Nephron progenitor cell (in vitro differentiated cells): ENCODE measurements around the gene GDAP2.
"Not testable (repeated sequence)": the region's sequence is repeated elsewhere in the genome, so short reads cannot be mapped to it uniquely, and the experiment has no call there.

Experiments used
- DNase-seq: peaks from one replicate; pipeline ENCODE4 v3.0.0; 2021
- H3K27ac Mint-ChIP-seq: 2 replicates; pipeline ENCODE4 v1.8.0; 2021; ENCODE audit warnings: mild to moderate bottlenecking, moderate library complexity, mixed read lengths
- H3K27me3 Mint-ChIP-seq: 2 replicates; pipeline ENCODE4 v1.8.0; 2021; ENCODE audit warnings: mild to moderate bottlenecking, low read depth, mixed read lengths; ENCODE audit not compliant: poor library complexity
- H3K36me3 Mint-ChIP-seq: 2 replicates; pipeline ENCODE4 v1.8.0; 2021; ENCODE audit warnings: low read depth, mixed read lengths
- H3K4me1 Mint-ChIP-seq: 2 replicates; pipeline ENCODE4 v1.8.0; 2021; ENCODE audit warnings: mixed read lengths
- H3K4me3 Mint-ChIP-seq: 2 replicates; pipeline ENCODE4 v1.8.0; 2021; ENCODE audit warnings: mild to moderate bottlenecking, moderate library complexity, mixed read lengths
- H3K9me3 Mint-ChIP-seq: 2 replicates; pipeline ENCODE4 v1.8.0; 2021; ENCODE audit warnings: mild to moderate bottlenecking, moderate library complexity, mixed read lengths
- TF ChIP-seq, protein P1 (sequence below): fragments of 200-600 bp; sonication (generic); IDR thresholded peaks from 2 replicates; pipeline ENCODE4 v1.5.0; 2021; ENCODE audit warnings: antibody characterized with exemption

The GDAP2 gene

DNA sequence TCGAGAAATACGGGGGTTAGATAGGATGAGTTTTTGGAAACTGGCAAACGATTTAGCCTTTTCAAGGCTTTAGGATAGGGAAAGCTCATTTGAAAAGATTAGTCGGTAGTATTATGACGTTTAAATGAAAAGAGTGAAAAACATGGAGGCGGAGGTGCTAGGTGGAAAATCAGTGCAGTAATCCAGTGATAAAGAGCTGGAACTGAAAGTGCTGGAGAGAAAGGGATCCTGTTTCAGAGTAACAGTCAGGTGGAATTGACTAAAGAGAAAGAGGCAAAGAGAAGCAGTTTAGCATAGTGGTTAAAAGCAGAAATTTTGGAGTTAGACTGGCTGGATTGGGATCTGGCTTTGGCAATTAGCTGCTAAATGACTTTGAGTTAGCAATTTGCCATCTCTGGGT, 1.1 kb upstream of the GDAP2 start:
- peak overlapping the region; percentile 97 for H3K27ac Mint-ChIP-seq
- H3K27me3 Mint-ChIP-seq, result no peaks in the 10 kb centered on the region
- DNase-seq, result no peak
- H3K4me3 Mint-ChIP-seq, result peak overlapping the region; percentile 99
- peaks cover 12% of the 10 kb centered on the region for H3K36me3 Mint-ChIP-seq
- H3K9me3 Mint-ChIP-seq, result no peaks in the 10 kb centered on the region
- TF ChIP-seq, protein P1, sequence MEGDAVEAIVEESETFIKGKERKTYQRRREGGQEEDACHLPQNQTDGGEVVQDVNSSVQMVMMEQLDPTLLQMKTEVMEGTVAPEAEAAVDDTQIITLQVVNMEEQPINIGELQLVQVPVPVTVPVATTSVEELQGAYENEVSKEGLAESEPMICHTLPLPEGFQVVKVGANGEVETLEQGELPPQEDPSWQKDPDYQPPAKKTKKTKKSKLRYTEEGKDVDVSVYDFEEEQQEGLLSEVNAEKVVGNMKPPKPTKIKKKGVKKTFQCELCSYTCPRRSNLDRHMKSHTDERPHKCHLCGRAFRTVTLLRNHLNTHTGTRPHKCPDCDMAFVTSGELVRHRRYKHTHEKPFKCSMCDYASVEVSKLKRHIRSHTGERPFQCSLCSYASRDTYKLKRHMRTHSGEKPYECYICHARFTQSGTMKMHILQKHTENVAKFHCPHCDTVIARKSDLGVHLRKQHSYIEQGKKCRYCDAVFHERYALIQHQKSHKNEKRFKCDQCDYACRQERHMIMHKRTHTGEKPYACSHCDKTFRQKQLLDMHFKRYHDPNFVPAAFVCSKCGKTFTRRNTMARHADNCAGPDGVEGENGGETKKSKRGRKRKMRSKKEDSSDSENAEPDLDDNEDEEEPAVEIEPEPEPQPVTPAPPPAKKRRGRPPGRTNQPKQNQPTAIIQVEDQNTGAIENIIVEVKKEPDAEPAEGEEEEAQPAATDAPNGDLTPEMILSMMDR, result no peak
- H3K4me1 Mint-ChIP-seq, result peaks cover 44% of the 10 kb centered on the region

DNA sequence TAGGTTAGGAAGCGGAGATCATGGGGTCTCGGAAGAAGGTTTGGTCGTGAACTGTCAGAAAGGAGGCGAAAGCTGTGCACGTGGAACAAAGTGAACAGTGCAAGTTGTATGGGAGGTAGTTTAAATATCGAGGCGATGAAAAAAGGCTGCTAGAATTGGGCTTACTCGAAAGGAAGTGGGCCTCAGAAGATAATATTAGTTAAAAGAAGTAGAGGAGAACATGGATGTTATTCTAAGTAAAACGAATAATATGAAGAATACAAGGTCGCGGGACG, 689 bp upstream of the GDAP2 start:
- no peaks in the 10 kb centered on the region for H3K9me3 Mint-ChIP-seq
- H3K36me3 Mint-ChIP-seq, result peaks cover 12% of the 10 kb centered on the region
- no peak for DNase-seq
- peak overlapping the region; percentile 99 for H3K4me3 Mint-ChIP-seq
- peak overlapping the region; percentile 97 for H3K27ac Mint-ChIP-seq
- no peaks in the 10 kb centered on the region for H3K27me3 Mint-ChIP-seq
- peaks cover 44% of the 10 kb centered on the region for H3K4me1 Mint-ChIP-seq
- TF ChIP-seq, protein P1, result no peak

GRCh38 chr1:117928881-117929342, 509 bp downstream of the GDAP2 start:
- Mint-ChIP-seq H3K4me1 (peaks cover 44% of the 10 kb centered on the region), H3K27ac (peak overlapping the region; percentile 97), H3K36me3 (peaks cover 10% of the 10 kb centered on the region), H3K9me3 (no peaks in the 10 kb centered on the region), H3K4me3 (peak overlapping the region; percentile 99), H3K27me3 (no peaks in the 10 kb centered on the region)
- peak; percentile 60 for DNase-seq
- TF ChIP-seq, protein P1, result no peak

DNA sequence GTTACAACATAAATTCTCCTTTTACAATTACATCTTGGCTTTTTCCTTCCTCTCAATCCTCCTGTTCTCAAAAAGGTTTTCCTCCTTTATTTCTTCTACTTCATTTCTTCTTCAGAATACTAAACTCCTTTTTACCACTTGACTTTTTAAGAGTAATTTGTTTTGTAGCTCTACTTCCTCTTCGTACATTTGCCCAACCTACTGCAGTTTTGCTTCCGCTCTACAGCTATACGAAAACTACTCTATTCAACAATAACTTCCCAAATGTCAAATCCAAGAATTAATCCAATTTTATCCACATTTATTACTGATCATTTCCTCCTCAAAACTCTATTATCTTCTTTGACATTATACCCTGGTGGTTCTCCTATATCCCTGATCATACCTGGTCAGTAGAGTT, 3.4 kb downstream of the GDAP2 start:
- peaks cover 27% of the 10 kb centered on the region for H3K4me1 Mint-ChIP-seq
- no peak for DNase-seq
- peaks cover 11% of the 10 kb centered on the region for H3K36me3 Mint-ChIP-seq
- H3K27ac Mint-ChIP-seq, result peak overlapping the region; percentile 7
- TF ChIP-seq, protein P1, result no peak
- no peaks in the 10 kb centered on the region for H3K27me3 Mint-ChIP-seq
- no peak overlapping the region for H3K4me3 Mint-ChIP-seq
- no peaks in the 10 kb centered on the region for H3K9me3 Mint-ChIP-seq

DNA sequence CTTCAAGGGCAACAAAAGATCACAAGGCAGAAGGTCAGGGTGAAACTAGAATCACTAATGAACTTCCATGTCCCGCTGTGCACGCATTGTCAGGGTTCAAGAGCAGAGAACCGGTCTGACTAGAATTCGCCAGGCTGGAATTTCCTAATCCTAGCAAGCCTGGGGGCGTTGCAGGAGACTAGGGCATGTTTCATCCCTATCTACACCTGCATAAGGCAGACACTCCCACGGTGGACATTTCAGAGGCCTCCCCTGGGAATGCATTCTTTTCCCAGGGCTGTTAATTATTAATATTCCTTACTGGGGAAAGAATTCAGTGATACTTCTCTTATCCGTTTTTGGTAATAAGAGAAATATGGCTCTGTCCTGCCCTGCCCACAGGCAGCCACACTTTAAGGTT, 6.7 kb downstream of the GDAP2 start:
- DNase-seq, H3K27me3 Mint-ChIP-seq, H3K27ac Mint-ChIP-seq, H3K4me3 Mint-ChIP-seq, H3K4me1 Mint-ChIP-seq, H3K9me3 Mint-ChIP-seq: not testable (repeated sequence)
- H3K36me3 Mint-ChIP-seq, result peaks cover 31% of the 10 kb centered on the region

- Mint-ChIP-seq H3K4me1 (peaks cover 2% of the 10 kb centered on the region), H3K36me3 (peaks cover 38% of the 10 kb centered on the region), H3K27me3 (no peaks in the 10 kb centered on the region), H3K27ac (no peak overlapping the region), H3K4me3 (no peak overlapping the region), H3K9me3 (no peaks in the 10 kb centered on the region)
- TF ChIP-seq, protein P1, result no peak
- DNase-seq, result no peak
Measured at GRCh38 chr1:117921991-117922390, 7.4 kb downstream of the GDAP2 start.
